ENCODE results near the gene TK1.

TK1 gene

GRCh38 chr17:78219396-78220150, 32.7 kb upstream of the TK1 start:
- H4K91ac ChIP-seq (ENCODE audit: low read depth, low read length, poor library complexity), result no peak overlapping the region
- H3K4me2 ChIP-seq (ENCODE audit: insufficient read depth, low read length, poor library complexity, severe bottlenecking), result no peak overlapping the region
- no peak overlapping the region for H3K9ac ChIP-seq (ENCODE audit: low read depth, low read length, poor library complexity)
- no peak overlapping the region for H3K4ac ChIP-seq (ENCODE audit: low read length)
- no peak overlapping the region for H2BK12ac ChIP-seq (ENCODE audit: low read length)
- no CpG with 5 or more reads among the region's 11 CpGs for WGBS, 2 donors (ENCODE audit: extremely low coverage in 2 of 2, insufficient read length in 2 of 2, insufficient replicate concordance in 1 of 2)
- no peak overlapping the region for H2AK5ac ChIP-seq (ENCODE audit: low read depth, low read length)
- H2BK15ac ChIP-seq (ENCODE audit: low read length), result no peak overlapping the region
- no peak overlapping the region for H3K23ac ChIP-seq (ENCODE audit: low read depth, low read length, poor library complexity)
- H3K27me3 ChIP-seq (ENCODE audit: control insufficient read depth in 3 of 3, insufficient read depth in 3 of 3, low read depth in 1 of 3, low read length in 3 of 3), result no peaks in the 10 kb centered on the region
- H3K9me3 ChIP-seq (replicated peaks in 1 of 2; ENCODE audit: control insufficient read depth in 2 of 2, insufficient read depth in 1 of 2, low read depth in 1 of 2, low read length in 2 of 2), result peaks cover 0 to 2% of the 10 kb centered on the region in 2 donors
- H2BK120ac ChIP-seq (ENCODE audit: low read depth, low read length), result no peak overlapping the region
- H4K8ac ChIP-seq (ENCODE audit: low read depth, low read length), result no peak overlapping the region
- peaks cover 45 to 82% of the 10 kb centered on the region in 2 donors for H3K36me3 ChIP-seq (replicated peaks in 1 of 2; ENCODE audit: control insufficient read depth in 2 of 2, insufficient read depth in 2 of 2, low read length in 2 of 2)
- no peak overlapping the region for H3K4me3 ChIP-seq (ENCODE audit: low read length in 2 of 2)
- DNase-seq (ENCODE audit: low spot score), result no peak
- peak overlapping the region; percentile 26 for H3K27ac ChIP-seq (replicated peaks; ENCODE audit: low read length)
- no peak overlapping the region for H3K14ac ChIP-seq (ENCODE audit: low read length)
- no peak overlapping the region for H3K18ac ChIP-seq (ENCODE audit: low read length)
- peaks cover 1 to 4% of the 10 kb centered on the region in 2 donors for H3K4me1 ChIP-seq (ENCODE audit: control insufficient read depth in 2 of 2, insufficient read depth in 1 of 2, low read depth in 1 of 2, low read length in 2 of 2)
- H2BK5ac ChIP-seq (ENCODE audit: low read length), result no peak overlapping the region
- no peak overlapping the region for H2AFZ ChIP-seq (ENCODE audit: low read length)
- H3K79me1 ChIP-seq (ENCODE audit: low read depth, low read length), result peaks cover 4% of the 10 kb centered on the region

- Histone ChIP-seq H2BK120ac (ENCODE audit: low read depth, low read length) (no peak overlapping the region), H2BK12ac (ENCODE audit: low read length) (no peak overlapping the region), H3K27me3 (ENCODE audit: control insufficient read depth in 3 of 3, insufficient read depth in 3 of 3, low read depth in 1 of 3, low read length in 3 of 3) (peaks cover 0 to 2% (median 0%) of the 10 kb centered on the region in 3 experiments), H2AFZ (ENCODE audit: low read length) (peak overlapping the region; percentile 86), H2BK5ac (ENCODE audit: low read length) (peak overlapping the region; percentile 85), H3K27ac (replicated peaks; ENCODE audit: low read length) (peak overlapping the region; percentile 50), H3K36me3 (replicated peaks in 1 of 2; ENCODE audit: control insufficient read depth in 2 of 2, insufficient read depth in 2 of 2, low read length in 2 of 2) (peaks cover 17 to 37% of the 10 kb centered on the region in 2 donors), H3K18ac (ENCODE audit: low read length) (peak overlapping the region; percentile 96), H2AK5ac (ENCODE audit: low read depth, low read length) (peak overlapping the region; percentile 35), H4K8ac (ENCODE audit: low read depth, low read length) (no peak overlapping the region), H3K4me3 (ENCODE audit: low read length in 2 of 2) (peak overlapping the region; percentile 95 to 100), H3K4me1 (ENCODE audit: control insufficient read depth in 2 of 2, insufficient read depth in 1 of 2, low read depth in 1 of 2, low read length in 2 of 2) (peaks cover 3 to 5% of the 10 kb centered on the region in 2 donors), H3K4ac (ENCODE audit: low read length) (no peak overlapping the region), H3K9ac (ENCODE audit: low read depth, low read length, poor library complexity) (peak overlapping the region; percentile 91), H3K9me3 (replicated peaks in 1 of 2; ENCODE audit: control insufficient read depth in 2 of 2, insufficient read depth in 1 of 2, low read depth in 1 of 2, low read length in 2 of 2) (peaks cover 0 to 2% of the 10 kb centered on the region in 2 donors), H3K23ac (ENCODE audit: low read depth, low read length, poor library complexity) (no peak overlapping the region), H3K79me1 (ENCODE audit: low read depth, low read length) (peaks cover 9% of the 10 kb centered on the region), H2BK15ac (ENCODE audit: low read length) (no peak overlapping the region), H4K91ac (ENCODE audit: low read depth, low read length, poor library complexity) (peak overlapping the region; percentile 45), H3K14ac (ENCODE audit: low read length) (peak overlapping the region; percentile 25), H3K4me2 (ENCODE audit: insufficient read depth, low read length, poor library complexity, severe bottlenecking) (peak overlapping the region; percentile 95)
- no peak for DNase-seq (ENCODE audit: low spot score)
- WGBS, 2 donors (ENCODE audit: extremely low coverage in 2 of 2, insufficient read length in 2 of 2, insufficient replicate concordance in 1 of 2), result no CpG with 5 or more reads among the region's 5 CpGs
Measured at GRCh38 chr17:78214706-78215061, 27.8 kb upstream of the TK1 start.

- peak within 1 kb of the TSS; percentile 95 for H3K4me2 ChIP-seq (ENCODE audit: insufficient read depth, low read length, poor library complexity, severe bottlenecking)
- peaks cover 8% of the 10 kb centered on the region for H3K79me1 ChIP-seq (ENCODE audit: low read depth, low read length)
- no peak within 1 kb of the TSS for H3K4ac ChIP-seq (ENCODE audit: low read length)
- peak within 1 kb of the TSS; percentile 63 for H2BK120ac ChIP-seq (ENCODE audit: low read depth, low read length)
- peak within 1 kb of the TSS; percentile 40 for H2AK5ac ChIP-seq (ENCODE audit: low read depth, low read length)
- H2BK5ac ChIP-seq (ENCODE audit: low read length), result peak within 1 kb of the TSS; percentile 85
- H3K9ac ChIP-seq (ENCODE audit: low read depth, low read length, poor library complexity), result peak within 1 kb of the TSS; percentile 91
- H3K23ac ChIP-seq (ENCODE audit: low read depth, low read length, poor library complexity), result peak within 1 kb of the TSS; percentile 89
- no peaks in the 10 kb centered on the region for H3K9me3 ChIP-seq (replicated peaks in 1 of 2; ENCODE audit: control insufficient read depth in 2 of 2, insufficient read depth in 1 of 2, low read depth in 1 of 2, low read length in 2 of 2)
- H3K36me3 ChIP-seq (replicated peaks in 1 of 2; ENCODE audit: control insufficient read depth in 2 of 2, insufficient read depth in 2 of 2, low read length in 2 of 2), result peaks cover 13 to 32% of the 10 kb centered on the region in 2 donors
- peak; percentile 84 for DNase-seq (ENCODE audit: low spot score)
- H3K14ac ChIP-seq (ENCODE audit: low read length), result peak within 1 kb of the TSS; percentile 25
- H4K91ac ChIP-seq (ENCODE audit: low read depth, low read length, poor library complexity), result peak within 1 kb of the TSS; percentile 45
- H4K8ac ChIP-seq (ENCODE audit: low read depth, low read length), result no peak within 1 kb of the TSS
- H3K4me3 ChIP-seq (ENCODE audit: low read length in 2 of 2), result peak within 1 kb of the TSS; percentile 95 to 100
- peak within 1 kb of the TSS; percentile 86 for H2AFZ ChIP-seq (ENCODE audit: low read length)
- H3K4me1 ChIP-seq (ENCODE audit: control insufficient read depth in 2 of 2, insufficient read depth in 1 of 2, low read depth in 1 of 2, low read length in 2 of 2), result peaks cover 3 to 5% of the 10 kb centered on the region in 2 donors
- H2BK15ac ChIP-seq (ENCODE audit: low read length), result no peak within 1 kb of the TSS
- H3K18ac ChIP-seq (ENCODE audit: low read length), result peak within 1 kb of the TSS; percentile 96
- peak within 1 kb of the TSS; percentile 50 for H3K27ac ChIP-seq (replicated peaks; ENCODE audit: low read length)
- WGBS, 2 donors (ENCODE audit: extremely low coverage in 2 of 2, insufficient read length in 2 of 2, insufficient replicate concordance in 1 of 2), result no CpG with 5 or more reads among the region's 60 CpGs
- no peak within 1 kb of the TSS for H2BK12ac ChIP-seq (ENCODE audit: low read length)
- peaks cover 0 to 2% (median 0%) of the 10 kb centered on the region in 3 experiments for H3K27me3 ChIP-seq (ENCODE audit: control insufficient read depth in 3 of 3, insufficient read depth in 3 of 3, low read depth in 1 of 3, low read length in 3 of 3)
Measured at GRCh38 chr17:78214016-78214705, 27.3 kb upstream of the TK1 start, which contains the start of gene BIRC5. Gene BIRC5, plus strand, starts transcription at chr17:78214253. Its CDS starts 64 bp downstream, at chr17:78214317.

DNA sequence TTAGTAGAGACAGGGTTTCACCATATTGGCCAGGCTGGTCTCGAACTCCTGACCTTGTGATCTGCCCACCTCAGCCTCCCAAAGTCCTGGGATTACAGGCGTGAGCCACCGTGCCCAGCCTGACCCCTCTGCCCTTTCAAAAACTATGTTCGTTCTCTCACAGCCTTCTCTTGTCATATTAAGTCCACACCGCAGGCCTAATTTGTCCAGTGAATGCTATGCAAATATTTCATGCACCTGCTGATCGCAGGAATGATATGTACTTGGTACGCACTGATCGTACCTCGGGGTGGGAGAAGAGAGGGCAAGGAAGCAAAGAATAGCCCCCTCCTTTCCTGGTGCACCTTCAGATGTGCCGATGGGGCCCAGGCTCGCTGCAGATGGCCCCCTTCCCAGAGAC, 24.2 kb upstream of the TK1 start:
- Histone ChIP-seq H3K4ac (ENCODE audit: low read length) (no peak overlapping the region), H3K23ac (ENCODE audit: low read depth, low read length, poor library complexity) (peak overlapping the region; percentile 67), H3K4me1 (ENCODE audit: control insufficient read depth in 2 of 2, insufficient read depth in 1 of 2, low read depth in 1 of 2, low read length in 2 of 2) (peaks cover 1 to 5% of the 10 kb centered on the region in 2 donors), H3K4me2 (ENCODE audit: insufficient read depth, low read length, poor library complexity, severe bottlenecking) (no peak overlapping the region), H2BK120ac (ENCODE audit: low read depth, low read length) (no peak overlapping the region), H3K36me3 (replicated peaks in 1 of 2; ENCODE audit: control insufficient read depth in 2 of 2, insufficient read depth in 2 of 2, low read length in 2 of 2) (peaks cover 3 to 18% of the 10 kb centered on the region in 2 donors), H4K8ac (ENCODE audit: low read depth, low read length) (no peak overlapping the region), H3K79me1 (ENCODE audit: low read depth, low read length) (peaks cover 5% of the 10 kb centered on the region), H3K9me3 (replicated peaks in 1 of 2; ENCODE audit: control insufficient read depth in 2 of 2, insufficient read depth in 1 of 2, low read depth in 1 of 2, low read length in 2 of 2) (peaks cover 0 to 2% of the 10 kb centered on the region in 2 donors), H2AK5ac (ENCODE audit: low read depth, low read length) (no peak overlapping the region), H3K14ac (ENCODE audit: low read length) (peak overlapping the region; percentile 56), H2AFZ (ENCODE audit: low read length) (no peak overlapping the region), H3K18ac (ENCODE audit: low read length) (no peak overlapping the region), H2BK15ac (ENCODE audit: low read length) (no peak overlapping the region), H3K4me3 (ENCODE audit: low read length in 2 of 2) (no peak overlapping the region), H4K91ac (ENCODE audit: low read depth, low read length, poor library complexity) (no peak overlapping the region), H2BK5ac (ENCODE audit: low read length) (no peak overlapping the region), H3K9ac (ENCODE audit: low read depth, low read length, poor library complexity) (no peak overlapping the region), H2BK12ac (ENCODE audit: low read length) (no peak overlapping the region), H3K27ac (replicated peaks; ENCODE audit: low read length) (no peak overlapping the region), H3K27me3 (ENCODE audit: control insufficient read depth in 3 of 3, insufficient read depth in 3 of 3, low read depth in 1 of 3, low read length in 3 of 3) (peaks cover 0 to 2% (median 0%) of the 10 kb centered on the region in 3 experiments)
- no peak for DNase-seq (ENCODE audit: low spot score)
- WGBS, 2 donors (ENCODE audit: extremely low coverage in 2 of 2, insufficient read length in 2 of 2, insufficient replicate concordance in 1 of 2), result no CpG with 5 or more reads among the region's 11 CpGs
